ENCODE data around the gene LRP8. TPM values are rescaled to one million over a fixed set of nuclear protein-coding genes. Genes with fewer than 3 reads are reported as not detected.

Gene LRP8
- polyA plus RNA-seq, 4 donors, result 3.4 to 11.5 (median 6.3) TPM

GRCh38 chr1:53308506-53308905, 19.4 kb downstream of the LRP8 start:
- no peak for DNase-seq (ENCODE audit: low read depth in 4 of 4, low spot score in 2 of 4)

GRCh38 chr1:53307037-53307436, 20.8 kb downstream of the LRP8 start:
- no peak for DNase-seq (ENCODE audit: low read depth in 4 of 4, low spot score in 2 of 4)

- DNase-seq (ENCODE audit: low read depth in 4 of 4, low spot score in 2 of 4), result no peak
Measured at GRCh38 chr1:53306168-53306567, 21.7 kb downstream of the LRP8 start.

- no peak for DNase-seq (ENCODE audit: low read depth in 4 of 4, low spot score in 2 of 4)
Measured at GRCh38 chr1:53305650-53306049, 22.2 kb downstream of the LRP8 start.

GRCh38 chr1:53304527-53304926, 23.3 kb downstream of the LRP8 start:
- no peak for DNase-seq (ENCODE audit: low read depth in 4 of 4, low spot score in 2 of 4)

GRCh38 chr1:53303726-53304515, 23.9 kb downstream of the LRP8 start:
- DNase-seq (ENCODE audit: low read depth in 4 of 4, low spot score in 2 of 4), result no peak

GRCh38 chr1:53303243-53303642, 24.6 kb downstream of the LRP8 start:
- DNase-seq (ENCODE audit: low read depth in 4 of 4, low spot score in 2 of 4), result no peak

- DNase-seq (ENCODE audit: low read depth in 4 of 4, low spot score in 2 of 4), result no peak
Measured at GRCh38 chr1:53299233-53299632, 28.6 kb downstream of the LRP8 start.

GRCh38 chr1:53298045-53298637, 29.7 kb downstream of the LRP8 start:
- DNase-seq (ENCODE audit: low read depth in 4 of 4, low spot score in 2 of 4), result no peak

GRCh38 chr1:53297195-53297594, 30.7 kb downstream of the LRP8 start:
- DNase-seq (ENCODE audit: low read depth in 4 of 4, low spot score in 2 of 4), result no peak

GRCh38 chr1:53296117-53296749, 31.6 kb downstream of the LRP8 start:
- DNase-seq (ENCODE audit: low read depth in 4 of 4, low spot score in 2 of 4), result no peak

- no peak for DNase-seq (ENCODE audit: low read depth in 4 of 4, low spot score in 2 of 4)
Measured at GRCh38 chr1:53295726-53296116, 32.1 kb downstream of the LRP8 start.

GRCh38 chr1:53295295-53295694, 32.6 kb downstream of the LRP8 start:
- no peak for DNase-seq (ENCODE audit: low read depth in 4 of 4, low spot score in 2 of 4)

GRCh38 chr1:53294567-53294966, 33.3 kb downstream of the LRP8 start:
- DNase-seq (ENCODE audit: low read depth in 4 of 4, low spot score in 2 of 4), result no peak

GRCh38 chr1:53294061-53294460, 33.8 kb downstream of the LRP8 start:
- no peak for DNase-seq (ENCODE audit: low read depth in 4 of 4, low spot score in 2 of 4)

- DNase-seq (ENCODE audit: low read depth in 4 of 4, low spot score in 2 of 4), result no peak
Measured at GRCh38 chr1:53293123-53293522, 34.7 kb downstream of the LRP8 start.

GRCh38 chr1:53292690-53293089, 35.2 kb downstream of the LRP8 start:
- DNase-seq (ENCODE audit: low read depth in 4 of 4, low spot score in 2 of 4), result no peak

GRCh38 chr1:53291574-53291973, 36.3 kb downstream of the LRP8 start:
- no peak for DNase-seq (ENCODE audit: low read depth in 4 of 4, low spot score in 2 of 4)

- DNase-seq (ENCODE audit: low read depth in 4 of 4, low spot score in 2 of 4), result no peak
Measured at GRCh38 chr1:53288790-53289429, 39.0 kb downstream of the LRP8 start.

- no peak for DNase-seq (ENCODE audit: low read depth in 4 of 4, low spot score in 2 of 4)
Measured at GRCh38 chr1:53288002-53288789, 39.7 kb downstream of the LRP8 start.

- no peak for DNase-seq (ENCODE audit: low read depth in 4 of 4, low spot score in 2 of 4)
Measured at GRCh38 chr1:53286955-53287354, 40.9 kb downstream of the LRP8 start.

Measured in left renal cortex interstitium (tissue), 4 donors.